ENCODE data around the gene OLFML3.
"Not testable (repeated sequence)": the region's sequence is repeated elsewhere in the genome, so short reads cannot be mapped to it uniquely, and the experiment has no call there.

The OLFML3 gene

GRCh38 chr1:113990530-113990929 lies 11.3 kb downstream of the OLFML3 start:
- DNase-seq (ENCODE audit: low spot score in 2 of 2) = no peak
- ATAC-seq (ENCODE audit: low read depth) = no peak
- no peak overlapping the region for H3K27ac Mint-ChIP-seq
- peaks cover 27% of the 10 kb centered on the region for H3K27me3 Mint-ChIP-seq
- H3K4me1 Mint-ChIP-seq = no peaks in the 10 kb centered on the region
- peaks cover 10% of the 10 kb centered on the region for H3K36me3 Mint-ChIP-seq
- H3K9me3 Mint-ChIP-seq = peaks cover 16% of the 10 kb centered on the region
- no peak overlapping the region for H3K4me3 Mint-ChIP-seq

- H3K27me3 Mint-ChIP-seq = peaks cover 28% of the 10 kb centered on the region
- ATAC-seq (ENCODE audit: low read depth) = no peak
- no peak overlapping the region for H3K4me3 Mint-ChIP-seq
Measured at GRCh38 chr1:113990961-113991360, 11.7 kb downstream of the OLFML3 start.

GRCh38 chr1:113991467-113991997 lies 12.3 kb downstream of the OLFML3 start:
- Mint-ChIP-seq H3K27ac (no peak overlapping the region), H3K4me3 (no peak overlapping the region), H3K4me1 (no peaks in the 10 kb centered on the region), H3K9me3 (peaks cover 17% of the 10 kb centered on the region), H3K36me3 (peaks cover 11% of the 10 kb centered on the region), H3K27me3 (peaks cover 28% of the 10 kb centered on the region)
- no peak for DNase-seq (ENCODE audit: low spot score in 2 of 2)
- no peak for ATAC-seq (ENCODE audit: low read depth)

More at GRCh38 chr1:113990961-113991360, 11.7 kb downstream of the OLFML3 start:
- peaks cover 11% of the 10 kb centered on the region for H3K36me3 Mint-ChIP-seq
- H3K9me3 Mint-ChIP-seq = peaks cover 17% of the 10 kb centered on the region
- H3K4me1 Mint-ChIP-seq = no peaks in the 10 kb centered on the region
- DNase-seq (ENCODE audit: low spot score in 2 of 2) = no peak
- no peak overlapping the region for H3K27ac Mint-ChIP-seq

- Mint-ChIP-seq H3K36me3 (peaks cover 9% of the 10 kb centered on the region), H3K27ac (no peak overlapping the region), H3K4me1 (no peaks in the 10 kb centered on the region), H3K9me3 (peaks cover 17% of the 10 kb centered on the region), H3K4me3 (no peak overlapping the region), H3K27me3 (peaks cover 23% of the 10 kb centered on the region)
- ATAC-seq (ENCODE audit: low read depth) (no peak), DNase-seq (ENCODE audit: low spot score in 2 of 2) (no peak)
Measured at GRCh38 chr1:113993072-113993471, 13.8 kb downstream of the OLFML3 start.

- Mint-ChIP-seq H3K27ac (no peak overlapping the region), H3K9me3 (peaks cover 17% of the 10 kb centered on the region), H3K4me1 (peaks cover 2% of the 10 kb centered on the region), H3K4me3 (no peak overlapping the region), H3K27me3 (peaks cover 24% of the 10 kb centered on the region), H3K36me3 (peaks cover 9% of the 10 kb centered on the region)
- ATAC-seq (ENCODE audit: low read depth) = no peak
- DNase-seq (ENCODE audit: low spot score in 2 of 2) = no peak
Measured at GRCh38 chr1:113993766-113994165, 14.5 kb downstream of the OLFML3 start.

GRCh38 chr1:113995382-113995781 lies 16.1 kb downstream of the OLFML3 start:
- Mint-ChIP-seq H3K4me3 (no peak overlapping the region), H3K27ac (no peak overlapping the region), H3K9me3 (peaks cover 16% of the 10 kb centered on the region), H3K27me3 (peaks cover 14% of the 10 kb centered on the region), H3K36me3 (peaks cover 9% of the 10 kb centered on the region), H3K4me1 (peaks cover 2% of the 10 kb centered on the region)
- ATAC-seq (ENCODE audit: low read depth) = no peak
- no peak for DNase-seq (ENCODE audit: low spot score in 2 of 2)

GRCh38 chr1:113998361-113998760 lies 19.1 kb downstream of the OLFML3 start:
- DNase-seq (ENCODE audit: low spot score in 2 of 2) (no peak), ATAC-seq (ENCODE audit: low read depth) (no peak)
- Mint-ChIP-seq H3K9me3 (peaks cover 14% of the 10 kb centered on the region), H3K4me3 (no peak overlapping the region), H3K27me3 (peaks cover 5% of the 10 kb centered on the region), H3K4me1 (peaks cover 2% of the 10 kb centered on the region), H3K36me3 (peaks cover 9% of the 10 kb centered on the region), H3K27ac (no peak overlapping the region)

GRCh38 chr1:113999233-113999632 lies 20.0 kb downstream of the OLFML3 start:
- Mint-ChIP-seq H3K4me3 (no peak overlapping the region), H3K9me3 (peaks cover 12% of the 10 kb centered on the region), H3K27ac (no peak overlapping the region)

GRCh38 chr1:113999799-114000198 lies 20.5 kb downstream of the OLFML3 start:
- H3K4me1 Mint-ChIP-seq = peaks cover 2% of the 10 kb centered on the region
- no peak overlapping the region for H3K27ac Mint-ChIP-seq
- peaks cover 7% of the 10 kb centered on the region for H3K36me3 Mint-ChIP-seq
- peaks cover 8% of the 10 kb centered on the region for H3K9me3 Mint-ChIP-seq
- no peak for ATAC-seq (ENCODE audit: low read depth)
- H3K4me3 Mint-ChIP-seq = no peak overlapping the region
- no peak for DNase-seq (ENCODE audit: low spot score in 2 of 2)
- peaks cover 12% of the 10 kb centered on the region for H3K27me3 Mint-ChIP-seq

More at GRCh38 chr1:113999233-113999632, 20.0 kb downstream of the OLFML3 start:
- ATAC-seq (ENCODE audit: low read depth) (no peak), DNase-seq (ENCODE audit: low spot score in 2 of 2) (no peak)
- Mint-ChIP-seq H3K27me3 (peaks cover 6% of the 10 kb centered on the region), H3K36me3 (peaks cover 9% of the 10 kb centered on the region), H3K4me1 (peaks cover 2% of the 10 kb centered on the region)

GRCh38 chr1:114000406-114000805 lies 21.1 kb downstream of the OLFML3 start:
- peaks cover 2% of the 10 kb centered on the region for H3K4me1 Mint-ChIP-seq
- H3K27ac Mint-ChIP-seq = no peak overlapping the region
- no peak for ATAC-seq (ENCODE audit: low read depth)
- H3K4me3 Mint-ChIP-seq = no peak overlapping the region
- peaks cover 14% of the 10 kb centered on the region for H3K27me3 Mint-ChIP-seq
- peaks cover 4% of the 10 kb centered on the region for H3K9me3 Mint-ChIP-seq
- peaks cover 4% of the 10 kb centered on the region for H3K36me3 Mint-ChIP-seq
- DNase-seq (ENCODE audit: low spot score in 2 of 2) = no peak

- peaks cover 4% of the 10 kb centered on the region for H3K9me3 Mint-ChIP-seq
- H3K27me3 Mint-ChIP-seq = peaks cover 18% of the 10 kb centered on the region
- H3K4me1 Mint-ChIP-seq = peaks cover 2% of the 10 kb centered on the region
- ATAC-seq (ENCODE audit: low read depth) = no peak
- H3K27ac Mint-ChIP-seq = no peak overlapping the region
- DNase-seq (ENCODE audit: low spot score in 2 of 2) = no peak
- peaks cover 2% of the 10 kb centered on the region for H3K36me3 Mint-ChIP-seq
- H3K4me3 Mint-ChIP-seq = no peak overlapping the region
Measured at GRCh38 chr1:114002492-114003239, 23.4 kb downstream of the OLFML3 start.

GRCh38 chr1:114003431-114003830 lies 24.2 kb downstream of the OLFML3 start:
- Mint-ChIP-seq H3K4me3 (no peak overlapping the region), H3K9me3 (peaks cover 4% of the 10 kb centered on the region), H3K27ac (no peak overlapping the region), H3K27me3 (peaks cover 18% of the 10 kb centered on the region), H3K4me1 (no peaks in the 10 kb centered on the region), H3K36me3 (peaks cover 2% of the 10 kb centered on the region)
- ATAC-seq (ENCODE audit: low read depth) (no peak), DNase-seq (ENCODE audit: low spot score in 2 of 2) (no peak)

- H3K4me3 Mint-ChIP-seq; H3K4me1 Mint-ChIP-seq; ATAC-seq (ENCODE audit: low read depth); H3K36me3 Mint-ChIP-seq; H3K27ac Mint-ChIP-seq; H3K9me3 Mint-ChIP-seq; DNase-seq (ENCODE audit: low spot score in 2 of 2): not testable (repeated sequence)
- H3K27me3 Mint-ChIP-seq = peaks cover 20% of the 10 kb centered on the region
Measured at GRCh38 chr1:114006825-114007224, 27.6 kb downstream of the OLFML3 start.

GRCh38 chr1:114008480-114008941 lies 29.2 kb downstream of the OLFML3 start:
- ATAC-seq (ENCODE audit: low read depth) = no peak
- Mint-ChIP-seq H3K27me3 (peaks cover 24% of the 10 kb centered on the region), H3K4me1 (no peaks in the 10 kb centered on the region), H3K36me3 (peaks cover 2% of the 10 kb centered on the region), H3K9me3 (peaks cover 4% of the 10 kb centered on the region), H3K27ac (no peak overlapping the region), H3K4me3 (no peak overlapping the region)
- no peak for DNase-seq (ENCODE audit: low spot score in 2 of 2)
